GM23338 (cell line): Measurements from ENCODE around the gene ASB15. TPM values are rescaled to one million over a fixed set of nuclear protein-coding genes. Genes with fewer than 3 reads are reported as not detected.
"Not testable (repeated sequence)": the region's sequence is repeated elsewhere in the genome, so short reads cannot be mapped to it uniquely, and the experiment has no call there.

Experiments
- ATAC-seq: fragments of 200-7000 bp; cut with Tn5 transposase; 3 replicates; pipeline ENCODE4 v1.9.1; 2020
- DNase-seq: peaks from one replicate; pipeline ENCODE4 v3.0.0-alpha.2; 2015; ENCODE audit warnings: low spot score
- H2AFZ ChIP-seq: fragments of 200-600 bp; sonication (generic); 2 replicates; pipeline ENCODE4 v1.8.0; 2016; ENCODE audit warnings: antibody characterized with exemption, mild to moderate bottlenecking, moderate library complexity
- H3F3A ChIP-seq: fragments of 200-600 bp; sonication (generic); replicated peaks from 2 replicates; pipeline ENCODE4 v1.8.0; 2017; ENCODE audit warnings: antibody characterized with exemption, mixed run types, low read depth
- H3K27ac ChIP-seq: fragments of 200-600 bp; sonication (generic); 2 replicates; pipeline ENCODE4 v1.6.1; 2016; ENCODE audit warnings: low read depth
- H3K27me3 ChIP-seq: fragments of 200-600 bp; sonication (generic); 2 replicates; pipeline ENCODE4 v1.8.0; 2016; ENCODE audit warnings: mild to moderate bottlenecking, mixed run types, moderate library complexity; ENCODE audit not compliant: insufficient read depth
- H3K36me3 ChIP-seq: fragments of 200-600 bp; sonication (generic); 2 replicates; pipeline ENCODE4 v1.8.0; 2016; ENCODE audit warnings: mild to moderate bottlenecking; ENCODE audit not compliant: insufficient read depth
- H3K4me1 ChIP-seq: fragments of 200-600 bp; sonication (generic); 2 replicates; pipeline ENCODE4 v1.8.0; 2016; ENCODE audit warnings: mild to moderate bottlenecking, moderate library complexity; ENCODE audit not compliant: insufficient read depth
- H3K4me2 ChIP-seq: fragments of 200-600 bp; sonication (generic); 2 replicates; pipeline ENCODE4 v1.7.1; 2017; ENCODE audit warnings: mixed run types
- H3K4me3 ChIP-seq: fragments of 200-600 bp; sonication (generic); 2 replicates; pipeline ENCODE4 v1.6.1; 2016; ENCODE audit warnings: mixed run types
- H3K79me2 ChIP-seq: fragments of 200-600 bp; sonication (generic); replicated peaks from 2 replicates; pipeline ENCODE4 v1.8.0; 2017; ENCODE audit warnings: mild to moderate bottlenecking; ENCODE audit not compliant: insufficient read depth
- H3K9me2 ChIP-seq: fragments of 200-600 bp; sonication (generic); 2 replicates; pipeline ENCODE4 v1.8.0; 2017; ENCODE audit not compliant: insufficient read depth
- H4K20me1 ChIP-seq: fragments of 200-600 bp; sonication (generic); replicated peaks from 2 replicates; pipeline ENCODE4 v1.8.0; 2017; ENCODE audit warnings: mild to moderate bottlenecking; ENCODE audit not compliant: insufficient read depth
- H3K27ac Mint-ChIP-seq: 2 replicates; pipeline ENCODE4 v1.8.0; 2020; ENCODE audit warnings: inconsistent platforms, mild to moderate bottlenecking, moderate library complexity, mixed read lengths
- H3K27me3 Mint-ChIP-seq: 3 replicates; pipeline ENCODE4 v1.8.0; 2022; ENCODE audit warnings: low read depth, mild to moderate bottlenecking, moderate library complexity, mixed read lengths, inconsistent platforms; ENCODE audit not compliant: insufficient read depth, poor library complexity
- H3K36me3 Mint-ChIP-seq: 3 replicates; pipeline ENCODE4 v1.8.0; 2021; ENCODE audit warnings: low read depth, mild to moderate bottlenecking, inconsistent platforms, moderate library complexity, mixed read lengths
- H3K4me1 Mint-ChIP-seq: 3 replicates; pipeline ENCODE4 v1.8.0; 2020; ENCODE audit warnings: mild to moderate bottlenecking, inconsistent platforms, mixed read lengths
- H3K4me3 Mint-ChIP-seq: 3 replicates; pipeline ENCODE4 v1.8.0; 2021; ENCODE audit warnings: moderate library complexity, mild to moderate bottlenecking, inconsistent platforms, mixed read lengths
- H3K9me3 Mint-ChIP-seq: 3 replicates; pipeline ENCODE4 v1.8.0; 2020; ENCODE audit warnings: moderate library complexity, mild to moderate bottlenecking, inconsistent platforms, mixed read lengths
- CTCF ChIP-seq, 2 experiments: fragments of 200-600 bp in 1 of 2; sonication (generic) in 1 of 2; conservative IDR thresholded peaks; 2 replicates each; pipeline versions ENCODE4 v1.5.1 to v1.6.1; 2016 to 2017; ENCODE audit warnings: antibody characterized with exemption in 2 of 2, low read depth in 2 of 2, mild to moderate bottlenecking in 2 of 2, moderate library complexity in 1 of 2
- EZH2 ChIP-seq: fragments of 200-600 bp; sonication (generic); IDR thresholded peaks from one replicate; pipeline ENCODE4 v1.8.0; 2017; ENCODE audit warnings: antibody characterized with exemption, mild to moderate bottlenecking, low read depth; ENCODE audit not compliant: unreplicated experiment
- EZH2phosphoT487 ChIP-seq: fragments of 200-600 bp; sonication (generic); IDR thresholded peaks from one replicate; pipeline ENCODE4 v1.8.1; 2018; ENCODE audit warnings: antibody characterized with exemption; ENCODE audit not compliant: unreplicated experiment
- polyA plus RNA-seq: library from polyadenylated mRNA; unstranded; fragments of >200 nt; fragmentation: Nextera tagmentation; extraction: Ambion mirVana; gene quantifications from 2 replicates; pipeline ENCODE4 v1.2.1, GENCODE V29; 2016
- total RNA-seq: library from RNA; depleted of rRNA; stranded (reverse); fragments of >200 nt; shearing (Covaris generic); gene quantifications from 2 replicates; pipeline ENCODE4 v1.2.3, GENCODE V29; 2014

ASB15 gene
- total and polyA plus RNA-seq, 2 experiments from 2014 or later = not detected

- H3K4me1 Mint-ChIP-seq = peaks cover 12% of the 10 kb centered on the region
- Histone ChIP-seq H3K79me2 (no peaks in the 10 kb centered on the region), H3F3A (no peaks in the 10 kb centered on the region), H3K9me2 (no peaks in the 10 kb centered on the region), H3K27me3 (no peaks in the 10 kb centered on the region), H3K27ac (no peak overlapping the region), H3K4me1 (no peaks in the 10 kb centered on the region), H2AFZ (no peak overlapping the region), H4K20me1 (no peaks in the 10 kb centered on the region), H3K4me2 (no peak overlapping the region), H3K4me3 (no peak overlapping the region), H3K36me3 (no peaks in the 10 kb centered on the region)
- H3K36me3 Mint-ChIP-seq = no peaks in the 10 kb centered on the region
- peaks cover 2% of the 10 kb centered on the region for H3K27me3 Mint-ChIP-seq
- no peaks in the 10 kb centered on the region for H3K9me3 Mint-ChIP-seq
- DNase-seq = no peak
- no peak overlapping the region for H3K27ac Mint-ChIP-seq
- no peak overlapping the region for H3K4me3 Mint-ChIP-seq
- TF ChIP-seq EZH2phosphoT487 = no peak
- TF ChIP-seq CTCF (conservative IDR thresholded peaks at IDR 0.05; ENCODE audit: low read depth in 2 of 2) = no peak
- ATAC-seq = no peak
These were observed 31.9 kb downstream of the ASB15 start for GRCh38 chr7:123633553-123633952.

DNA sequence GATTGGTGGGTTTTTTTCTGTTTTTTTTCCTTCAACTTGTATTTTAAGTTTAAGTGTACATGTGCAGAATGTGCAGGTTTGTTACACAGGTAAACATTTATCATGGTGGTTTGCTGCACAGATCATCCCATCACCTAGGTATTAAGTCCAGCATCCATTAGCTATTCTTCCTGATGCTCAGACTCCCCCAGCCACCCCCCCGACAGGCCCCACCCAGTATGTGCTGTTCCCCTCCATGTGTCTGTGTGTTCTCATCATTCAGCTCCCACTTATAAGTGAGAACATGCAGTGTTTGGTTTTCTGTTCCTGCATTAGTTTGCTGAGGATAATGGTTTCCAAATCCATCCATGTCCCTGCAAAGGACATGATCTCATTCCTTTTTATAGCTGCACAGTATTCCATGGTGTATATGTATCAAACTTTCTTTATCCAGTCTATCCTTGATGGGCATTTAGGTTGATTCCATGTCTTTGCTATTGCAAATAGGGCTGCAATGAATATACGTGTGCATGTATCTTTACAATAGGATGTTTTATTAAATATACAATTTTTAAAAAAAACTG is 32.5 kb downstream of the ASB15 start:
- not testable (repeated sequence) for DNase-seq, H3K79me2 ChIP-seq, H3K4me3 ChIP-seq, H3K4me1 ChIP-seq, H3K27ac ChIP-seq, H3K9me2 ChIP-seq, H3K27ac Mint-ChIP-seq, H3K4me2 ChIP-seq, H3F3A ChIP-seq, H3K27me3 Mint-ChIP-seq, H3K36me3 Mint-ChIP-seq, H3K27me3 ChIP-seq, H4K20me1 ChIP-seq, H3K9me3 Mint-ChIP-seq, ATAC-seq, H3K36me3 ChIP-seq, H3K4me3 Mint-ChIP-seq, H2AFZ ChIP-seq
- H3K4me1 Mint-ChIP-seq = peaks cover 10% of the 10 kb centered on the region

- H3K27me3 Mint-ChIP-seq = peaks cover 2% of the 10 kb centered on the region
- H3K36me3 Mint-ChIP-seq = no peaks in the 10 kb centered on the region
- Histone ChIP-seq H3K4me3 (no peak overlapping the region), H3K9me2 (no peaks in the 10 kb centered on the region), H3K36me3 (no peaks in the 10 kb centered on the region), H4K20me1 (no peaks in the 10 kb centered on the region), H3K27me3 (no peaks in the 10 kb centered on the region), H3K79me2 (no peaks in the 10 kb centered on the region), H3F3A (no peaks in the 10 kb centered on the region), H2AFZ (no peak overlapping the region), H3K27ac (no peak overlapping the region), H3K4me2 (no peak overlapping the region), H3K4me1 (no peaks in the 10 kb centered on the region)
- ATAC-seq (peak; percentile 67), DNase-seq (peak; percentile 60)
- H3K4me3 Mint-ChIP-seq = no peak overlapping the region
- peaks cover 5% of the 10 kb centered on the region for H3K4me1 Mint-ChIP-seq
- no peak for TF ChIP-seq EZH2
- TF ChIP-seq CTCF (conservative IDR thresholded peaks at IDR 0.05; ENCODE audit: low read depth in 2 of 2) = peak; percentile 83 to 90
- no peaks in the 10 kb centered on the region for H3K9me3 Mint-ChIP-seq
- no peak overlapping the region for H3K27ac Mint-ChIP-seq
These were observed 34.1 kb downstream of the ASB15 start for GRCh38 chr7:123635551-123636359.
